ENCODE results near the gene SLC35G3.
"Not testable (repeated sequence)": the region's sequence is repeated elsewhere in the genome, so short reads cannot be mapped to it uniquely, and the experiment has no call there.

Gene SLC35G3

GRCh38 chr17:35202582-35202981, 8.4 kb upstream of the SLC35G3 start:
- not testable (repeated sequence) for DNase-seq

GRCh38 chr17:35195062-35195461, 869 bp upstream of the SLC35G3 start:
- not testable (repeated sequence) for DNase-seq

DNA sequence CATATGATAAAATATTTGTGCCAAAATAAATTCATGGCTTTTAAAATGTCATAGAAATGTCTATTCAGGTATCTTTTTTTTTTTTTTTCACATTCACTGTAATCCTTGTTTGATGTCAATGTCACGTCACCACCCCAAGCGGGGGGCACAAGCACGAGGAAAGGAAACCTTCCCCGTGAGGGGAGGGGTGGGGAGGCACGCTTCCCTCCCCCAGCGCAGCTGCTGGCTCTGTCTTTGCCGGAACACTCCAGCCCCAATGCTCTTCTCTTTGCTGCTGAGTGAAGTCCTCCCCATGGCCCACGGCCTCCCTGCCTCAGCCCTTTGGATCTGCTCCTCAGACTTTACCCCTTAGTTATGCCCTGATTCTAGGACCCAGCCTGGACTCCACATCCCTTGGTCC, 1.5 kb downstream of the SLC35G3 start:
- DNase-seq: no peak

DNA sequence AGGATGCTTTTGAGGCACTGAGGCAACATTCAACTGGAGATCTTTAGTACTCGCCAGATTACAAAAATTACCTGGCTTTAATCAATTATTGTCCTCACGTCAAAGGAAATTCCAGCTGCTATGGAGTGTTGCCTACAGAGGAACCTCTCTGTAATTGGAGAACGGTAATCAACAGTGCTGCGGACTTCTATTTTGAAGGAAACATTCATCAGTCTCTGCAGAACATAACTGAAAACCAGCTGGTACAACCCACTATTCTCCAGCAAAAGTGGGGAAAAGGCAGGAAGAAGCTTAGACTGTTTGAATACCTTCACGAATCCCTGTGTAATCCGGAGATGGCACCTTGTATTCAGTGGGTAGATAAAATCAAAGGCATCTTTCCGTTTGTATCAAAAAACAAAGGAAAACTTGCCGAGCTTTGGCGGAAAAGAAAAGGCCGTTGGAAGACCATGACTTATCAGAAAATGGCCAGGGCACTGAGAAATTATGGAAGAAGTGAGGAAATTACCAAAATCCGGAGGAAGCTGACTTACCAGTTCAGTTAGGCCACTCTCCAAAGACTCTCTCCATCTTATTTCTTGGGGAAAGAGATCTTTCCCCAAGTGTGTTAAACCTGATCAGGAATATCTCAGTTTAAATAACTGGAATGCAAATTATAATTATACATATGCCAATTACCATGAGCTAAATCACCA, 3.0 kb downstream of the SLC35G3 start:
- no peak for DNase-seq

- DNase-seq: peak; percentile 88 to 91
Observed at GRCh38 chr17:35189291-35189690, 4.9 kb downstream of the SLC35G3 start.

DNA sequence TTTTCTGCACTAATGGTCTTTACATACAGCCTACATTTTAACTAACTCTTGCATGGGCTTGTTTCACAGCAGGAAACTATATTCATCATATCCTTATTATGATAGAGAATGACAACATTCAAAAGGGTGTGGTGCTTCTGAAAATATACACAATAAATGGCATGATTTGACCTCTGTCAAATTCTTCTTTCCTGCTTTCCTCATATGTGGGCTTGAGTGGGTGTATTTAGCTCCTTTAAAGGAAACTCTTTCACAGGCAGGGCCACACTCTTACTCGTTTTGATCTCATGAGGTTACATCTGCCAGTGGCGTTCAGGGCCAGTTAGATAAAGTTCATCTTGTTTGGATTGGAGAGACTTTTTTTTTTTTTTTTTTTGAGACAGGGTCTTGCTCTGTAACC, 6.1 kb downstream of the SLC35G3 start:
- no peak for DNase-seq

GRCh38 chr17:35187481-35187880, 6.7 kb downstream of the SLC35G3 start:
- DNase-seq: no peak

DNA sequence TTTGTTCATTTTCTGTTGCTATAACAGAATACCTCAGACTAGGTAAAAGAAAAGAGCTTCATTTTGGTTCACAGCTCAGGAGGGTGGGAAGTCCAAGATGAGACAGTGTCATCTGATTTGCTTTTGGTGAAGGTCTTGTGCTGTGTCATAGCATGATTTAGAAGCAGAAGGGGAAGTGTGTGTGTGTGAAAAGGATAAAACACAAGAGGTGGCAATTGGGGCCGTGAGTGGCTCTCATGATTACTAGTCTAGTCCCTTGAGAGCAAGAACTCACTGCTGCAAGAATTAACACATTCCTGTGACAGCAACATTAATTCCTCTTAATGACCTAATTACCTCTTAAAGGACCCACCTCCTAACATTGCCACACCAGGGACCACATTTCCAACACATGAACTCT, 8.3 kb downstream of the SLC35G3 start:
- DNase-seq: no peak

GRCh38 chr17:35184274-35184673, 9.9 kb downstream of the SLC35G3 start:
- DNase-seq: no peak

- no peak for DNase-seq
Observed at GRCh38 chr17:35183332-35183731, 10.9 kb downstream of the SLC35G3 start.

- DNase-seq: not testable (repeated sequence)
Observed at GRCh38 chr17:35179379-35179778, 14.8 kb downstream of the SLC35G3 start.

DNA sequence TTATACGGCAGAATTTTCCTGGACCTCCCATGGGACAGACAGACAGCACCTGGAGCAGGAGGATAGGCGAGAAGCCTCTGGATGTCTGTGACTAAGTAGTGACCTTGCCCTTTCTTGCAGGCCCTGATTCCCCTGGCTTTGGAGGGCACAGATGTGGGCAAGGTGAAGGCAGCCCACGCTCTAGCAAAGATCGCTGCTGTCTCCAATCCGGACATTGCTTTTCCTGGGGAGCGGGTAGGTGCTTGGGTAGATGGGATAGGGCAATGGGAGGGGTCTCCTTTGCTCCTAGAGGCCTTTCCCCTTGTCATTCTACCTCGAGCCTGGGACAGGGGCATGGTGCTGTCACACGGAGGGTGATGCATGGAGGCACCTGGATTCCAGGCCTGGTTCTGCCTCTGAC, 17.3 kb downstream of the SLC35G3 start:
- no peak for DNase-seq

- DNase-seq: no peak
Observed at GRCh38 chr17:35175638-35176415, 18.4 kb downstream of the SLC35G3 start.

DNA sequence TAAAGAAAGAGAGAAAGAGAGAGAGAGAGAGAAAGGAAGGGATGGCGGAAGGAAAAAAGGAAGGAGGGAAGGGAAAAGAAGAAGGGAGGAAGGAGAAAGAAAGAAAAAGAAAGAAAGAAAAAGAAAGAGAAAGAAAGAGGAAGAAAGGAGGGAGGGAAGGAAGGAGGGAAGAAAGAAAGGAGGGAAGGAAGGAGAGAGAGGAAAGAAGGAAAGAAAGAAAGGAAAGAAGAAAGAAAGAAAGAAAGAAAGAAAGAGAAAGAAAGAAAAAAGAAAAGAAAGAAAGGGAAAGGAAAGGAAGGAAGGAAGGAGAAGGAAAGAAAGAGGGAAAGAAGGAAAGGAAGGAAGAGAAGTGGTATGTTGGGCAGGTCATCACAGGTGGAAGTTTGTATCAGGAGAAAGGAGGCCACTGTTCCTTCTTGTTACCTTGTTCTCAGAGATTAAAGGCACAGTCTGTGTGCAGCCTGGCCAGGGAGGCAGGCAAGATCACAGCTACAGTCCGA, 19.3 kb downstream of the SLC35G3 start:
- DNase-seq: no peak

DNA sequence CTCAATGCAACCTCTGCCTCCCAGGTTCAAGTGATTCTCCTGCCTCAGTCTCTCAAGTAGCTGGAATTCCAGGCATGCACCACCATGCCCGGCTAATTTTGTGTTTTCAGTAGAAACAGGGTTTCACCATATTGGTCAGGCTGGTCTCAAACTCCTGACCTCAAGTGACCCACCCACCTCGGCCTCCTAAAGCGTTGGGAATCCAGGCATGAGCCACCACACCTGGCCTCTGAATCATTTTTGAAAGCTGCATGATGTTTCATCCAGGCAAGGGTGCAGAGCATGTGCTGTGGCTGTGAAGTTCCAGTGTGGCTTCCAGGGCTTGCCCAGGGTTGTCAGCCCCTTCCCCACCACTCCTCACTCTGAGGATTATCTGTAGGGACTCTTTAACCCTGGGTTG, 21.9 kb downstream of the SLC35G3 start:
- DNase-seq: not testable (repeated sequence)

GRCh38 chr17:35171834-35172233, 22.4 kb downstream of the SLC35G3 start:
- DNase-seq: peak; percentile 18 to 35

GRCh38 chr17:35170968-35171771, 23.0 kb downstream of the SLC35G3 start:
- peak; percentile 22 to 35 for DNase-seq

DNA sequence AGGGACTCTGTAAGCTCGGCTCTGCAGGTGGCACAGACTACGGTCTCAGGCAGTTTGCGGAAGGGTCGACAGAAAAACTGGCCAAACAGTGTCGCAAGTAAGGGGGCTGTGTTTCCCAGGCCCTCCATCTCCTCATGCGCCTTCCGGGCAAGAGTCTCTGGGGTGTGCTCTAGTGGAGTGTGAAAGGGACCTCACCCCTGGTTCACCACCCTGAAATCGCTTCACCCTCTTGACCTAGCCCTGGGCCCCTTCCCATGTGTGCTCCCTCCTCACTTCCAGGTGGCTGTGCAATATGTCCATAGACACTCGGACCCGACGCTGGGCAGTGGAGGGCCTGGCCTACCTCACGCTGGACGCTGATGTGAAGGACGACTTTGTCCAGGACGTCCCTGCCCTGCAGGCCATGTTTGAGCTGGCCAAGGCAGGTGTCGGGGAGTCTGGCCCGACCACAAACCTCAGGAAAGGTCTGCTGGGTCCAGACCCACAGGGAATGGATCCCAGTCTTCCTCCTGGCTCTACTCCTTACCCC, 24.3 kb downstream of the SLC35G3 start:
- no peak for DNase-seq

- DNase-seq: no peak
Observed at GRCh38 chr17:35167666-35168065, 26.5 kb downstream of the SLC35G3 start.

DNA sequence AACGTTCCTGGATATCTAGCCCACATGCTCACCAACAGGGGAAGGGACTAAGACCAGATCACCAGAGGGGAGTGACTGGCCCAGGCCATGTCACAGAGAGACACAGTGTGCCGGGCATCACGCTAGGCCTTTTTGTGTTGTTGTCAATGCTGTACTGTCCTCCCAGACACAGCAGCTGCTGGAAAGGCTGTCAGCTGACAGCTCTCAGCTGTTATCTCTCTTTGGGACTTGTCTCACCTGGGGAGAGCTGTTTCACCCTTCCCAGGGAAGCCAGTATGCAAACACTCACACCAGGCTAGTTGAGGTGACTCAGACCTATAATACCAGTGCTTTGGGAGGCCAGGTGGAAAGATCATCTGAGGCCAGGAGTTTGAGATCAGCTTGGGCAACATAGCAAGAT, 27.1 kb downstream of the SLC35G3 start:
- no peak for DNase-seq

DNA sequence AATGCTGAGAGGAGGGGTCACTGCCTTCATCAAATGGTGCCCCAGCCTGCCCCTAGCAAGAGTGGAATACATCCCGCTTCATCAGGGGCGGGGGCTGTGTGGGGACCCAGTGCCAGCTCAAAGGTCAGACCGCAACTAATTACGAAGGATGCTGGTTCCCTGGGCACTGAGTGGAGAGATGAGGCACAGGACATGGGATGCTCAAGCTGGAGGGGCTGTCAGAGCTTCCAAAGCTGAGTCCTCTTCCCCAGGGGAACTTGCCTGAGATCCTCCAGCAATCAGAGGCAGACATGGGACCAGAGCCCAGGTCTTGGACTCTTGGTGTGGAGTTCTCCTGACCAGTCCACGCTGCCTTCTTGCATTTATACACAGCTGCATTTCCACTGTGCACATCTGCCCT, 27.7 kb downstream of the SLC35G3 start:
- no peak for DNase-seq

GRCh38 chr17:35164716-35165115, 29.5 kb downstream of the SLC35G3 start:
- no peak for DNase-seq

GRCh38 chr17:35163886-35164285, 30.3 kb downstream of the SLC35G3 start:
- no peak for DNase-seq

Measured in AML-193 (cell line).